Smooth muscle cell (in vitro differentiated cells): Measurements from ENCODE around the gene UQCRC1. TPM values are rescaled to one million over a fixed set of nuclear protein-coding genes. Genes with fewer than 3 reads are reported as not detected.

Experiments
- DNase-seq: peaks from one replicate; lab custom pipeline; 2025; ENCODE audit not compliant: unreplicated experiment; lab: John Stamatoyannopoulos, UW
- H2AFZ ChIP-seq: fragments of 200-600 bp; sonication (generic); 2 replicates; pipeline ENCODE4 v1.6.0; 2016; ENCODE audit warnings: antibody characterized with exemption, low read depth, mild to moderate bottlenecking
- H3F3A ChIP-seq: fragments of 200-600 bp; sonication (generic); 2 replicates; pipeline ENCODE4 v1.6.0; 2017; ENCODE audit warnings: antibody characterized with exemption, low read depth
- H3K27ac ChIP-seq: fragments of 200-600 bp; sonication (generic); 2 replicates; pipeline ENCODE4 v1.5.1; 2016; ENCODE audit warnings: low read depth, mild to moderate bottlenecking
- H3K27me3 ChIP-seq: fragments of 200-600 bp; sonication (generic); 2 replicates; pipeline ENCODE4 v1.6.1; 2016; ENCODE audit warnings: low read depth, mild to moderate bottlenecking
- H3K36me3 ChIP-seq: fragments of 200-600 bp; sonication (generic); 2 replicates; pipeline ENCODE4 v1.5.1; 2016; ENCODE audit warnings: low read depth
- H3K4me1 ChIP-seq: fragments of 200-600 bp; sonication (generic); 2 replicates; pipeline ENCODE4 v1.5.1; 2016; ENCODE audit warnings: low read depth
- H3K4me2 ChIP-seq: fragments of 200-600 bp; sonication (generic); 2 replicates; pipeline ENCODE4 v1.6.0; 2016; ENCODE audit warnings: mild to moderate bottlenecking
- H3K4me3 ChIP-seq: fragments of 200-600 bp; sonication (generic); 2 replicates; pipeline ENCODE4 v1.5.1; 2016; ENCODE audit warnings: mild to moderate bottlenecking
- H3K79me2 ChIP-seq: fragments of 200-600 bp; sonication (generic); 2 replicates; pipeline ENCODE4 v1.6.0; 2016; ENCODE audit warnings: low read depth, mild to moderate bottlenecking
- H3K9ac ChIP-seq: fragments of 200-600 bp; sonication (generic); 2 replicates; pipeline ENCODE4 v1.6.0; 2016; ENCODE audit warnings: low read depth
- H3K9me3 ChIP-seq: fragments of 200-600 bp; sonication (generic); replicated peaks from 2 replicates; pipeline ENCODE4 v1.5.1; 2016; ENCODE audit warnings: low read depth
- H4K20me1 ChIP-seq: fragments of 200-600 bp; sonication (generic); 2 replicates; pipeline ENCODE4 v1.6.0; 2016; ENCODE audit warnings: low read depth
- WGBS: methylation state at CpG from one replicate; pipeline ENCODE4 v1.1.7; 2016; ENCODE audit warnings: low lambda C conversion rate; 5-methylcytosine and 5-hydroxymethylcytosine counted together
- polyA plus RNA-seq: library from polyadenylated mRNA; unstranded; fragments of >200 nt; fragmentation: Nextera tagmentation; extraction: Ambion mirVana; gene quantifications from 2 replicates; pipeline ENCODE4 v1.2.1, GENCODE V29; 2016
- total RNA-seq: library from RNA; depleted of rRNA; stranded (reverse); fragments of >200 nt; gene quantifications from 2 replicates; pipeline ENCODE4 v1.2.3, GENCODE V29; 2014
- TF ChIP-seq, protein P1 (sequence below): fragments of 200-600 bp; sonication (generic); IDR thresholded peaks from 2 replicates; pipeline ENCODE4 v1.5.1; 2017; ENCODE audit warnings: borderline replicate concordance, mild to moderate bottlenecking, antibody characterized with exemption; ENCODE audit not compliant: insufficient read depth, poor library complexity, severe bottlenecking

The UQCRC1 gene
- 206 and 250 TPM in 2 replicates for total RNA-seq
- polyA plus RNA-seq, result 425 and 428 TPM in 2 replicates

DNA sequence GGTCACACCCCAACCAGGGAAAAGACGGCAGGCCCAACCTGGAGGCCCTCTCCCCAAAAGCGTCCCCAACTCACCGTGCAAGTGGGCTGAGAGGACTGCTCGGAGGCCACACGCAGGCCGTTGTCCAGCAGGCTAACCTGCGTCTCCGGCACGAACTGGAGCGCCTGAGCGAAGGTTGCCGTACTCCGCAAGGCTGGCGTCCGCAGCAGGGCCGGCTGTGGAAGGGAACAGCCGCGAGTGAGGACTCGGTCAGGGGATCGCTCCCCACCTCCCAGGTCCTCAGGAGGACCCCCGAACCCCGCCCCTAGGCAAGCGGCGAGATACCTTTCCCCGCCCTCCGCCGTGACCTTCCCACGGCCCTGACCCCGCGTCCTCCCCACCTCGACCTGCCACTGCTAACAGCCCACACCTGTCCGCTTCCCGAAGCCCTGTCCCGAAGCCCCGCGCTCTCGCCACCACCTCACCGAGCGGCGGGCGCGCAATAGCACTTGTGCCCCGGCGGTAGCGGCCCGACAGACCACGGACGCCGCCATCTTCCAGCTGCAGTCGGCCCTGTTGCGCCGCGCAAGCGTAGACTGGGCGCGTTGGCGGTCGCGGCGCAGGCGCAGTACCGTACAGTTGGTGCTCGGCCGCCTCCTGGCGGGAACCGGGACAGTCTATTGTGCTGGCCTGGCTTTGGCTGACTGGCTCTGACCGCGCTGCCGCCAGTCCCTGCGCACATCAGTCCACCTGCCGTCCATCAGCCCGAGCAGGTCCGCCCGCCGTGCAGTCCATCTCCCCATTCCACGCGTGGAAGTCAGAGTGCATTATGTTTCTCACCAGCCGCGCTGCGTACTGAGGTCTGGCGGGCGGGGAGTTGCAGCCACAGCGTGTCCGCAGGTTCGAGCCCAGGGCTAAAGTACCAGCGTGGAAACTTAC is at the start of gene UQCRC1:
TSS of gene UQCRC1 (minus strand) at position 559 of the 918 bp plus-strand sequence. CDS start at position 533, 26 bp downstream.
- H3K79me2 ChIP-seq, result peaks cover 36% of the 10 kb centered on the region

DNA sequence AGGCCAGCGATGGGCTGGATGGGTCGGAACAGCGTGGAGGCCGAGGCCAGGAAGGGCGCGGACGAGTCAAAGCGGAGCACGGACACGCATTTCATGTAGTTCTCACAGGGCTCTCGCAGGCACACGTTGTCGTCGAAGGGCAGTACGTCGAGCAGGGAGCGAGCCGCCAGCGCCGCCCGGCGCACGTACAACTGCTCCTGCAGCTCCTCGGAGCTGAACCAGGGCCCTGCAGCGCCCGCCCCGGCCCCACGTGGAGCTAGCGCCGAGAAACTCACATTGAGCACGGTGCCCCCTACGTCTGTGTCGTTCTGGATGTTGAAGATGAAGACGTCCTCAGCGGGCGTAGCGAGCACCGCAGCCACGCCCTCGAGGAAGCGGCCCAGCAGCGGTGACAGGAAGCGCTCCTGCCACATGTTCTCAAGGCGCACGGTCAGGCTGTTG is 47.4 kb upstream of the UQCRC1 start:
- Histone ChIP-seq H3K27me3 (no peaks in the 10 kb centered on the region), H3K9me3 (no peaks in the 10 kb centered on the region), H3K4me2 (peak overlapping the region; percentile 90), H3K4me1 (peaks cover 4% of the 10 kb centered on the region), H3F3A (no peaks in the 10 kb centered on the region), H4K20me1 (peaks cover 2% of the 10 kb centered on the region), H3K4me3 (no peak overlapping the region), H3K79me2 (no peaks in the 10 kb centered on the region), H3K9ac (no peak overlapping the region), H3K36me3 (no peaks in the 10 kb centered on the region), H3K27ac (no peak overlapping the region), H2AFZ (no peak overlapping the region)
- 76% methylated on average over 45 of the region's 45 CpGs for WGBS
- TF ChIP-seq, protein P1, sequence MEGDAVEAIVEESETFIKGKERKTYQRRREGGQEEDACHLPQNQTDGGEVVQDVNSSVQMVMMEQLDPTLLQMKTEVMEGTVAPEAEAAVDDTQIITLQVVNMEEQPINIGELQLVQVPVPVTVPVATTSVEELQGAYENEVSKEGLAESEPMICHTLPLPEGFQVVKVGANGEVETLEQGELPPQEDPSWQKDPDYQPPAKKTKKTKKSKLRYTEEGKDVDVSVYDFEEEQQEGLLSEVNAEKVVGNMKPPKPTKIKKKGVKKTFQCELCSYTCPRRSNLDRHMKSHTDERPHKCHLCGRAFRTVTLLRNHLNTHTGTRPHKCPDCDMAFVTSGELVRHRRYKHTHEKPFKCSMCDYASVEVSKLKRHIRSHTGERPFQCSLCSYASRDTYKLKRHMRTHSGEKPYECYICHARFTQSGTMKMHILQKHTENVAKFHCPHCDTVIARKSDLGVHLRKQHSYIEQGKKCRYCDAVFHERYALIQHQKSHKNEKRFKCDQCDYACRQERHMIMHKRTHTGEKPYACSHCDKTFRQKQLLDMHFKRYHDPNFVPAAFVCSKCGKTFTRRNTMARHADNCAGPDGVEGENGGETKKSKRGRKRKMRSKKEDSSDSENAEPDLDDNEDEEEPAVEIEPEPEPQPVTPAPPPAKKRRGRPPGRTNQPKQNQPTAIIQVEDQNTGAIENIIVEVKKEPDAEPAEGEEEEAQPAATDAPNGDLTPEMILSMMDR, result no peak
- no peak for DNase-seq

More for the DNA sequence above, at the start of gene UQCRC1:
- Histone ChIP-seq H3K27ac (no peak within 1 kb of the TSS), H3K27me3 (peaks cover 15% of the 10 kb centered on the region), H3K36me3 (peaks cover 7% of the 10 kb centered on the region), H3K9ac (peak within 1 kb of the TSS; percentile 91), H3K4me3 (peak within 1 kb of the TSS; percentile 97), H3K9me3 (no peaks in the 10 kb centered on the region), H3K4me1 (peaks cover 6% of the 10 kb centered on the region), H2AFZ (peak within 1 kb of the TSS; percentile 96), H4K20me1 (peaks cover 18% of the 10 kb centered on the region), H3K4me2 (peak within 1 kb of the TSS; percentile 89), H3F3A (no peaks in the 10 kb centered on the region)
- DNase-seq, result peak; percentile 78
- 1% methylated on average over 79 of the region's 86 CpGs for WGBS
- TF ChIP-seq, protein P1, result peak; percentile 50

DNA sequence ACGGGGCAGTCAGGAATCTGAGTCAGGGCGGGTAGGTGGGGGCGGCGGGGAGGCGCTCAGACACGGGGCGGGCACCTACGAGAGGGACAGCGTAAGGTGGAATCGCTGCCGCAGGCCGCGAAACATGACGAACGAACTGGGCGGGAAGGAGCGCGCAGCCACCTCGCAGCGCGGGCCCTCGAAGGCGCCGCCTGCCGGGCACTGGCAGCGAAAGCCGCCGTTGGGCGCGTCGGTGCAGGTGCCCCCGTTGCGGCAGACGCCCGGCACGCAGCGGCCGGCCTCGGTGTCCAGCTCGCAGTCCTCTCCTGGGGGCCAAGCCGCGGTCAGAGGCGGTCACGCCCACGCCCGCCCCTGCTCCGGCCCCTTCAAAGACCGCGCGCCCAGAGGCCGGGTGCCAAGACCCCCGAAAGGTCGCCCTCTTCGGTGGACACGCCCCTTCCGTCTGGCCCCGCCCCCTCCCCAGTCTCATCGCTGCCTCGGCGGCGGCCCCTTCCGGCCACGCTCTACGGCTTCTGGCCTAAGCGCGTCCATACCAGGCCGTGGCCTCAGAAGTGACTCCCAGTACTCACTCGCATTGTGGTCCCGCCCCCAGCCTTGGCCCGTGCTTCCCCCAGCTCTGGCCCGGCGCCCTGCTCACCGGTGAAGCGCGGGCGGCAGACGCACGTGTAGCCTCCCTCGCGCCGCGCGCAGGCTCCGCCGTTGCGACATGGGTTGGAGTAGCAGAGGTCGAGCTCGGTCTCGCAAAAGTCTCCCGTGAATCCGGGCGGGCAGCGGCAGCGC is 46.8 kb upstream of the UQCRC1 start:
- Histone ChIP-seq H4K20me1 (no peaks in the 10 kb centered on the region), H3K9ac (no peak overlapping the region), H3K9me3 (no peaks in the 10 kb centered on the region), H2AFZ (no peak overlapping the region), H3K79me2 (no peaks in the 10 kb centered on the region), H3K27ac (no peak overlapping the region), H3F3A (no peaks in the 10 kb centered on the region), H3K27me3 (no peaks in the 10 kb centered on the region), H3K36me3 (no peaks in the 10 kb centered on the region), H3K4me1 (peaks cover 1% of the 10 kb centered on the region), H3K4me2 (peak overlapping the region; percentile 90), H3K4me3 (peak overlapping the region; percentile 47)
- TF ChIP-seq, protein P1, result peak; percentile 68
- peak; percentile 42 for DNase-seq
- whole genome bisulfite sequencing, result 16% methylated on average over 72 of the region's 94 CpGs
